WERI-Rb-1 (cell line): Measurements from ENCODE around the gene CD46.

Experiments
- DNase-seq: peaks from one replicate; pipeline ENCODE4 v3.0.0-alpha.2; 2020
- H3K27ac ChIP-seq: fragments of 250-450 bp; sonication (Bioruptor Pico); 2 replicates; pipeline ENCODE4 v1.5.1; 2020; ENCODE audit warnings: mild to moderate bottlenecking, moderate library complexity
- H3K27me3 ChIP-seq: fragments of 250-450 bp; sonication (Bioruptor Pico); 2 replicates; pipeline ENCODE4 v1.5.1; 2021; ENCODE audit warnings: mild to moderate bottlenecking, low read depth, moderate library complexity; ENCODE audit not compliant: insufficient read depth, severe bottlenecking
- H3K36me3 ChIP-seq: fragments of 250-450 bp; sonication (Bioruptor Pico); 2 replicates; pipeline ENCODE4 v1.5.1; 2020; ENCODE audit warnings: mild to moderate bottlenecking, moderate library complexity
- H3K4me3 ChIP-seq: 2 replicates; pipeline ENCODE4 v1.5.1; 2011; ENCODE audit warnings: low read depth, mild to moderate bottlenecking, control low read depth, low read length
- H3K9me3 ChIP-seq: fragments of 250-450 bp; sonication (Bioruptor Pico); 2 replicates; pipeline ENCODE4 v1.5.1; 2021; ENCODE audit warnings: mild to moderate bottlenecking, moderate library complexity; ENCODE audit not compliant: severe bottlenecking
- CTCF ChIP-seq: IDR thresholded peaks from 2 replicates; pipeline ENCODE4 v1.5.1; 2011; ENCODE audit warnings: low read depth, mild to moderate bottlenecking, control low read depth, inconsistent platforms, low read length

The CD46 gene

GRCh38 chr1:207807690-207808321 is 56.0 kb downstream of the CD46 start:
- peaks cover 54% of the 10 kb centered on the region for H3K36me3 ChIP-seq
- peak; percentile 14 for DNase-seq
- H3K27ac ChIP-seq, result no peak overlapping the region

GRCh38 chr1:207808322-207808705 is 56.5 kb downstream of the CD46 start:
- Histone ChIP-seq H3K9me3 (no peaks in the 10 kb centered on the region), H3K27ac (no peak overlapping the region), H3K27me3 (no peaks in the 10 kb centered on the region), H3K4me3 (no peak overlapping the region), H3K36me3 (peaks cover 56% of the 10 kb centered on the region)
- no peak for TF ChIP-seq CTCF
- peak; percentile 17 for DNase-seq

More at GRCh38 chr1:207807690-207808321, 56.0 kb downstream of the CD46 start:
- H3K9me3 ChIP-seq, result no peaks in the 10 kb centered on the region
- no peak for TF ChIP-seq CTCF
- no peaks in the 10 kb centered on the region for H3K27me3 ChIP-seq
- H3K4me3 ChIP-seq, result no peak overlapping the region

GRCh38 chr1:207808911-207809555 is 57.2 kb downstream of the CD46 start:
- no peak overlapping the region for H3K4me3 ChIP-seq
- no peaks in the 10 kb centered on the region for H3K9me3 ChIP-seq
- no peak for TF ChIP-seq CTCF
- H3K27me3 ChIP-seq, result no peaks in the 10 kb centered on the region
- peaks cover 57% of the 10 kb centered on the region for H3K36me3 ChIP-seq
- H3K27ac ChIP-seq, result no peak overlapping the region
- DNase-seq, result peak; percentile 8

GRCh38 chr1:207810173-207810572 is 58.3 kb downstream of the CD46 start:
- Histone ChIP-seq H3K9me3 (no peaks in the 10 kb centered on the region), H3K27me3 (no peaks in the 10 kb centered on the region), H3K36me3 (peaks cover 59% of the 10 kb centered on the region), H3K27ac (no peak overlapping the region), H3K4me3 (no peak overlapping the region)
- TF ChIP-seq CTCF, result no peak
- DNase-seq, result peak; percentile 5

- no peak for TF ChIP-seq CTCF
- peaks cover 59% of the 10 kb centered on the region for H3K36me3 ChIP-seq
- no peaks in the 10 kb centered on the region for H3K27me3 ChIP-seq
- H3K4me3 ChIP-seq, result no peak overlapping the region
- H3K27ac ChIP-seq, result no peak overlapping the region
- DNase-seq, result peak; percentile 7
- H3K9me3 ChIP-seq, result no peaks in the 10 kb centered on the region
These were observed 58.9 kb downstream of the CD46 start for GRCh38 chr1:207810606-207811295.
